Measurements from ENCODE around the gene MAT2A. TPM values are rescaled to one million over a fixed set of nuclear protein-coding genes. Genes with fewer than 3 reads are reported as not detected.

The MAT2A gene
- total RNA-seq, 1 experiment from 2014 or later = 250 TPM

GRCh38 chr2:85527787-85528186 is 11.2 kb upstream of the MAT2A start:
- H3K9me3 ChIP-seq = no peaks in the 10 kb centered on the region
- TF ChIP-seq CTCF (IDR thresholded peaks at IDR 0.05; ENCODE audit: insufficient read depth in 1 of 2, low read depth in 1 of 2, low read length in 1 of 2, severe bottlenecking in 1 of 2, unreplicated experiment in 1 of 2) = no peak
- DNase-seq = no peak
- H3K9me3 Mint-ChIP-seq (ENCODE audit: unreplicated experiment) = no peaks in the 10 kb centered on the region
- no peak overlapping the region for H3K4me3 ChIP-seq (ENCODE audit: low read depth, low read length)
- intact Hi-C loops (cut with micrococcal nuclease; ENCODE audit: unreplicated experiment) = no loop called here
- no peaks in the 10 kb centered on the region for H3K27me3 ChIP-seq (replicated peaks; ENCODE audit: control insufficient read depth, insufficient read depth, low read length)
- H3K36me3 Mint-ChIP-seq (ENCODE audit: insufficient read depth, unreplicated experiment) = no peaks in the 10 kb centered on the region
- H3K4me1 ChIP-seq = no peaks in the 10 kb centered on the region; the same call in 1 of the 2 replicates
- H3K27ac Mint-ChIP-seq (ENCODE audit: unreplicated experiment) = no peak overlapping the region
- H3K4me3 Mint-ChIP-seq (ENCODE audit: unreplicated experiment) = no peak overlapping the region
- no peaks in the 10 kb centered on the region for H3K36me3 ChIP-seq (ENCODE audit: control insufficient read depth, insufficient read depth, low read length)
- no TSS peak for BruUV-seq (replicated peaks)
- H3K4me1 Mint-ChIP-seq (ENCODE audit: low read depth, unreplicated experiment) = peaks cover 15% of the 10 kb centered on the region
- CTCF ChIA-PET = no interaction called here
- H3K27me3 Mint-ChIP-seq (ENCODE audit: insufficient read depth, unreplicated experiment) = peaks cover 2% of the 10 kb centered on the region
- POLR2A ChIA-PET = no interaction called here

- intact Hi-C loops (cut with micrococcal nuclease; ENCODE audit: unreplicated experiment) = no loop called here
- DNase-seq = no peak
- H3K27ac Mint-ChIP-seq (ENCODE audit: unreplicated experiment) = no peak overlapping the region
- H3K4me1 Mint-ChIP-seq (ENCODE audit: low read depth, unreplicated experiment) = peaks cover 10% of the 10 kb centered on the region
- Histone ChIP-seq H3K27me3 (replicated peaks; ENCODE audit: control insufficient read depth, insufficient read depth, low read length) (no peaks in the 10 kb centered on the region), H3K36me3 (ENCODE audit: control insufficient read depth, insufficient read depth, low read length) (no peaks in the 10 kb centered on the region), H3K9me3 (no peaks in the 10 kb centered on the region), H3K4me1 (no peaks in the 10 kb centered on the region; the same call in 1 of the 2 replicates), H3K4me3 (ENCODE audit: low read depth, low read length) (no peak overlapping the region)
- ChIA-PET CTCF (no interaction called here), POLR2A (interaction anchor here (0.9 kb wide), 1 partner anchor 33 kb away, joined by 4 read pairs; the partner anchor contains the start of gene GGCX)
- H3K9me3 Mint-ChIP-seq (ENCODE audit: unreplicated experiment) = no peaks in the 10 kb centered on the region
- no peak overlapping the region for H3K4me3 Mint-ChIP-seq (ENCODE audit: unreplicated experiment)
- no peaks in the 10 kb centered on the region for H3K36me3 Mint-ChIP-seq (ENCODE audit: insufficient read depth, unreplicated experiment)
- BruUV-seq (replicated peaks) = no TSS peak
- TF ChIP-seq CTCF (IDR thresholded peaks at IDR 0.05; ENCODE audit: insufficient read depth in 1 of 2, low read depth in 1 of 2, low read length in 1 of 2, severe bottlenecking in 1 of 2, unreplicated experiment in 1 of 2) = no peak
- H3K27me3 Mint-ChIP-seq (ENCODE audit: insufficient read depth, unreplicated experiment) = peaks cover 2% of the 10 kb centered on the region
Observed at GRCh38 chr2:85528355-85528754, 10.6 kb upstream of the MAT2A start.

GRCh38 chr2:85529809-85530208 is 9.2 kb upstream of the MAT2A start:
- no peaks in the 10 kb centered on the region for H3K36me3 Mint-ChIP-seq (ENCODE audit: insufficient read depth, unreplicated experiment)
- BruUV-seq (replicated peaks) = no TSS peak
- CTCF ChIA-PET = no interaction called here

More at GRCh38 chr2:85529809-85530208, 9.2 kb upstream of the MAT2A start:
- POLR2A ChIA-PET = no interaction called here
- DNase-seq = no peak
- Histone ChIP-seq H3K4me3 (ENCODE audit: low read depth, low read length) (no peak overlapping the region), H3K36me3 (ENCODE audit: control insufficient read depth, insufficient read depth, low read length) (no peaks in the 10 kb centered on the region), H3K9me3 (no peaks in the 10 kb centered on the region), H3K27me3 (replicated peaks; ENCODE audit: control insufficient read depth, insufficient read depth, low read length) (no peaks in the 10 kb centered on the region), H3K4me1 (no peaks in the 10 kb centered on the region)
- H3K4me1 Mint-ChIP-seq (ENCODE audit: low read depth, unreplicated experiment) = peaks cover 2% of the 10 kb centered on the region
- no peak overlapping the region for H3K27ac Mint-ChIP-seq (ENCODE audit: unreplicated experiment)
- intact Hi-C loops (cut with micrococcal nuclease; ENCODE audit: unreplicated experiment) = no loop called here
- H3K9me3 Mint-ChIP-seq (ENCODE audit: unreplicated experiment) = no peaks in the 10 kb centered on the region
- H3K4me3 Mint-ChIP-seq (ENCODE audit: unreplicated experiment) = no peak overlapping the region
- peaks cover 2% of the 10 kb centered on the region for H3K27me3 Mint-ChIP-seq (ENCODE audit: insufficient read depth, unreplicated experiment)
- no peak for TF ChIP-seq CTCF (IDR thresholded peaks at IDR 0.05; ENCODE audit: insufficient read depth in 1 of 2, low read depth in 1 of 2, low read length in 1 of 2, severe bottlenecking in 1 of 2, unreplicated experiment in 1 of 2)

All from Caco-2 (cell line).